ENCODE measurements around the gene INSYN2A.

- TF ChIP-seq, protein P1, sequence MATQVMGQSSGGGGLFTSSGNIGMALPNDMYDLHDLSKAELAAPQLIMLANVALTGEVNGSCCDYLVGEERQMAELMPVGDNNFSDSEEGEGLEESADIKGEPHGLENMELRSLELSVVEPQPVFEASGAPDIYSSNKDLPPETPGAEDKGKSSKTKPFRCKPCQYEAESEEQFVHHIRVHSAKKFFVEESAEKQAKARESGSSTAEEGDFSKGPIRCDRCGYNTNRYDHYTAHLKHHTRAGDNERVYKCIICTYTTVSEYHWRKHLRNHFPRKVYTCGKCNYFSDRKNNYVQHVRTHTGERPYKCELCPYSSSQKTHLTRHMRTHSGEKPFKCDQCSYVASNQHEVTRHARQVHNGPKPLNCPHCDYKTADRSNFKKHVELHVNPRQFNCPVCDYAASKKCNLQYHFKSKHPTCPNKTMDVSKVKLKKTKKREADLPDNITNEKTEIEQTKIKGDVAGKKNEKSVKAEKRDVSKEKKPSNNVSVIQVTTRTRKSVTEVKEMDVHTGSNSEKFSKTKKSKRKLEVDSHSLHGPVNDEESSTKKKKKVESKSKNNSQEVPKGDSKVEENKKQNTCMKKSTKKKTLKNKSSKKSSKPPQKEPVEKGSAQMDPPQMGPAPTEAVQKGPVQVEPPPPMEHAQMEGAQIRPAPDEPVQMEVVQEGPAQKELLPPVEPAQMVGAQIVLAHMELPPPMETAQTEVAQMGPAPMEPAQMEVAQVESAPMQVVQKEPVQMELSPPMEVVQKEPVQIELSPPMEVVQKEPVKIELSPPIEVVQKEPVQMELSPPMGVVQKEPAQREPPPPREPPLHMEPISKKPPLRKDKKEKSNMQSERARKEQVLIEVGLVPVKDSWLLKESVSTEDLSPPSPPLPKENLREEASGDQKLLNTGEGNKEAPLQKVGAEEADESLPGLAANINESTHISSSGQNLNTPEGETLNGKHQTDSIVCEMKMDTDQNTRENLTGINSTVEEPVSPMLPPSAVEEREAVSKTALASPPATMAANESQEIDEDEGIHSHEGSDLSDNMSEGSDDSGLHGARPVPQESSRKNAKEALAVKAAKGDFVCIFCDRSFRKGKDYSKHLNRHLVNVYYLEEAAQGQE (IDR thresholded peaks at IDR 0.05; ENCODE audit: insufficient read depth in 1 of 2, low read depth in 2 of 2, low read length in 2 of 2): no peak
- no peak for TF ChIP-seq TAF1 (IDR thresholded peaks at IDR 0.05; ENCODE audit: borderline replicate concordance, insufficient read depth, low read length)
- TF ChIP-seq POLR2AphosphoS5 (IDR thresholded peaks at IDR 0.05; ENCODE audit: low read depth, low read length): no peak
- no peak for TF ChIP-seq SIN3A (IDR thresholded peaks at IDR 0.05; ENCODE audit: borderline replicate concordance, insufficient read depth, low read length)
- TF ChIP-seq FOXP2 (optimal IDR thresholded peaks at IDR 0.05; ENCODE audit: borderline replicate concordance, extremely low read depth, extremely low read length, insufficient read depth): no peak
Measured at GRCh38 chr10:127190427-127190826, 6.0 kb downstream of the INSYN2A start.

All from PFSK-1 (cell line).